SU-DHL-6 (cell line): ENCODE measurements around the gene COQ8A.

Source experiments
- H2AFZ ChIP-seq: fragments of 200-600 bp; sonication (generic); 2 replicates; pipeline ENCODE4 v1.6.1; 2014; ENCODE audit warnings: low read depth, mild to moderate bottlenecking, moderate library complexity, mixed read lengths, antibody characterized with exemption, low read length; ENCODE audit not compliant: severe bottlenecking
- H3F3A ChIP-seq: fragments of 200-600 bp; shearing (Covaris generic); 2 replicates; pipeline ENCODE4 v1.6.0; 2016; ENCODE audit warnings: antibody characterized with exemption, mild to moderate bottlenecking; ENCODE audit not compliant: insufficient read depth
- H3K27ac ChIP-seq: fragments of 200-600 bp; sonication (generic); 2 replicates; pipeline ENCODE4 v1.5.1; 2016; ENCODE audit warnings: low read depth, mild to moderate bottlenecking, low read length, moderate library complexity, mixed read lengths
- H3K27me3 ChIP-seq: fragments of 200-600 bp; sonication (generic), shearing (Covaris generic); 2 replicates; pipeline ENCODE4 v1.6.0; 2014; ENCODE audit warnings: mild to moderate bottlenecking, low read length
- H3K36me3 ChIP-seq: fragments of 200-600 bp; sonication (generic); 2 replicates; pipeline ENCODE4 v1.6.1; 2014; ENCODE audit warnings: mild to moderate bottlenecking, low read length, mixed read lengths
- H3K4me2 ChIP-seq: fragments of 300-600, 200-600 bp; shearing (Covaris generic), sonication (generic); 2 replicates; pipeline ENCODE4 v1.6.0; 2014; ENCODE audit warnings: low read length, low read depth, mild to moderate bottlenecking; ENCODE audit not compliant: poor library complexity, severe bottlenecking
- H3K4me3 ChIP-seq: fragments of 200-600 bp; sonication (generic); 2 replicates; pipeline ENCODE4 v1.5.1; 2014; ENCODE audit warnings: antibody characterized with exemption, low read length, mild to moderate bottlenecking, mixed read lengths; ENCODE audit not compliant: insufficient read depth, poor library complexity, severe bottlenecking
- H3K79me2 ChIP-seq: fragments of 200-600 bp; sonication (generic); 2 replicates; pipeline ENCODE4 v1.6.1; 2014; ENCODE audit warnings: mild to moderate bottlenecking, low read length, moderate library complexity; ENCODE audit not compliant: insufficient read depth
- H3K9ac ChIP-seq: fragments of 200-600 bp; sonication (generic); 2 replicates; pipeline ENCODE4 v1.7.0; 2014; ENCODE audit warnings: mild to moderate bottlenecking, low read length
- H3K9me2 ChIP-seq: fragments of 200-600 bp; sonication (generic); replicated peaks from 2 replicates; pipeline ENCODE4 v1.6.1; 2014; ENCODE audit warnings: low read length; ENCODE audit not compliant: insufficient read depth
- H3K9me3 ChIP-seq: fragments of 200-600 bp; sonication (generic); 2 replicates; pipeline ENCODE4 v1.6.1; 2014; ENCODE audit warnings: low read length, mixed read lengths; ENCODE audit not compliant: insufficient read depth
- H4K20me1 ChIP-seq: fragments of 200-600 bp; sonication (generic); 2 replicates; pipeline ENCODE4 v1.6.1; 2014; ENCODE audit warnings: low read depth, mild to moderate bottlenecking, antibody characterized with exemption, low read length, moderate library complexity, mixed read lengths
- CTCF ChIP-seq: fragments of 200-600 bp; sonication (generic); IDR thresholded peaks from one replicate; pipeline ENCODE4 v1.5.1; 2017; ENCODE audit warnings: antibody characterized with exemption, mild to moderate bottlenecking, low read length, moderate library complexity; ENCODE audit not compliant: insufficient read depth, poor library complexity, severe bottlenecking
- EZH2phosphoT487 ChIP-seq: fragments of 200-600 bp; sonication (generic), shearing (Covaris generic); conservative IDR thresholded peaks from 2 replicates; pipeline ENCODE4 v1.6.1; 2018; ENCODE audit warnings: mild to moderate bottlenecking, antibody characterized with exemption, low read length, moderate library complexity, mixed read lengths

Gene COQ8A

GRCh38 chr1:226915672-226915995 lies 24.5 kb upstream of the COQ8A start:
- Histone ChIP-seq H3K9me2 (no peaks in the 10 kb centered on the region), H3K4me3 (no peak overlapping the region), H3F3A (no peaks in the 10 kb centered on the region), H3K4me2 (no peak overlapping the region), H3K79me2 (no peaks in the 10 kb centered on the region), H2AFZ (no peak overlapping the region), H3K27me3 (no peaks in the 10 kb centered on the region), H4K20me1 (no peaks in the 10 kb centered on the region), H3K27ac (no peak overlapping the region), H3K9ac (no peak overlapping the region), H3K9me3 (no peaks in the 10 kb centered on the region), H3K36me3 (no peaks in the 10 kb centered on the region)
- TF ChIP-seq CTCF (no peak), EZH2phosphoT487 (no peak)

GRCh38 chr1:226916497-226916896 lies 23.6 kb upstream of the COQ8A start:
- H3K36me3 ChIP-seq: no peaks in the 10 kb centered on the region
- H3K79me2 ChIP-seq: no peaks in the 10 kb centered on the region
- H3K4me2 ChIP-seq: no peak overlapping the region
- no peak overlapping the region for H3K4me3 ChIP-seq
- no peaks in the 10 kb centered on the region for H3F3A ChIP-seq
- H3K27me3 ChIP-seq: no peaks in the 10 kb centered on the region
- no peak for TF ChIP-seq CTCF
- no peak for TF ChIP-seq EZH2phosphoT487
- no peak overlapping the region for H3K9ac ChIP-seq
- no peaks in the 10 kb centered on the region for H3K9me3 ChIP-seq
- no peak overlapping the region for H3K27ac ChIP-seq
- no peaks in the 10 kb centered on the region for H4K20me1 ChIP-seq
- no peaks in the 10 kb centered on the region for H3K9me2 ChIP-seq
- no peak overlapping the region for H2AFZ ChIP-seq

GRCh38 chr1:226919587-226919986 lies 20.5 kb upstream of the COQ8A start:
- H3K9me2 ChIP-seq: no peaks in the 10 kb centered on the region
- no peaks in the 10 kb centered on the region for H3K36me3 ChIP-seq
- H3K27me3 ChIP-seq: no peaks in the 10 kb centered on the region
- H3K9ac ChIP-seq: no peak overlapping the region
- H4K20me1 ChIP-seq: no peaks in the 10 kb centered on the region
- no peak overlapping the region for H3K27ac ChIP-seq
- no peaks in the 10 kb centered on the region for H3F3A ChIP-seq
- TF ChIP-seq EZH2phosphoT487: no peak
- no peaks in the 10 kb centered on the region for H3K79me2 ChIP-seq
- no peak overlapping the region for H3K4me2 ChIP-seq
- H3K4me3 ChIP-seq: no peak overlapping the region
- no peaks in the 10 kb centered on the region for H3K9me3 ChIP-seq
- H2AFZ ChIP-seq: no peak overlapping the region

GRCh38 chr1:226919995-226920394 lies 20.1 kb upstream of the COQ8A start:
- H4K20me1 ChIP-seq: no peaks in the 10 kb centered on the region

More at GRCh38 chr1:226919995-226920394, 20.1 kb upstream of the COQ8A start:
- no peak overlapping the region for H3K4me3 ChIP-seq
- H3F3A ChIP-seq: no peaks in the 10 kb centered on the region
- no peaks in the 10 kb centered on the region for H3K9me3 ChIP-seq
- TF ChIP-seq EZH2phosphoT487 (no peak), CTCF (no peak)
- H3K9ac ChIP-seq: no peak overlapping the region
- no peak overlapping the region for H3K4me2 ChIP-seq
- H3K36me3 ChIP-seq: no peaks in the 10 kb centered on the region
- H3K9me2 ChIP-seq: no peaks in the 10 kb centered on the region
- no peak overlapping the region for H3K27ac ChIP-seq
- H2AFZ ChIP-seq: no peak overlapping the region
- no peaks in the 10 kb centered on the region for H3K79me2 ChIP-seq
- no peaks in the 10 kb centered on the region for H3K27me3 ChIP-seq
